ENCODE data around the gene HIPK2. TPM values are rescaled to one million over a fixed set of nuclear protein-coding genes. Genes with fewer than 3 reads are reported as not detected.

HIPK2 gene
- total and polyA plus RNA-seq, 7 donors: 2.4 to 15.7 (median 7.9) TPM

DNA sequence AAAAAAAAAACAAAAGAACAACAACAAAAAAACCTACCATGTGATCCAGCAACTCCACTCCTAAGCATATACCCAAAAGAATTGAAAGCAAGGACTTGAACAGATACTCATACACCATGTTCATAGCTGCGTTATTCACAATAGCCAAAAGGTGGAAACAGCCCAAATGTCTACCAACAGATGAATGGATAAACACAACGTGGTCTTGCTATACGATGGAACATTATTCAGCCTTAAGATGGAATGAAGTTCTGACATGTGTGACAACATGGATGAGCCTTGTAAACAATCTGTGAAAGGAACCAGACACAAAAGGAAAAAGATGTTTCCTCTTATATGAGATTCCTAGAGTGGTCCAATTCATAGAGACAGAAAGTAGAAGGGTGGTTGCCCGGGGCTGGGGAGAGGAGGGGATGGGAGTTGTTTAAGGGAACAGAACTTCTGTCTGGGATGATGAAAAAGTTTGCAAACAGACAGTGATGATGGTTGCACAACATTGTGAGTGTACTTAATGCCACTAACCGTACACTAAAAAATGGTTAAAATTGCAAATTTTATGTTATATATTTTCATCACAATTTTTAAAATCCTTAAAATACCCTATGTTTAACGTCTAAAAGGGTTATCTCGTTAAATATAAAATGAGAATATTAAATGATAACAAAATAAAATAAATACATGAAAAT lies 242.7 kb downstream of the HIPK2 start:
- 73 to 79% methylated on average over 7 of the region's 7 CpGs for WGBS, 2 donors
- H3K36me3 ChIP-seq: no peaks in the 10 kb centered on the region
- H3K27me3 ChIP-seq: no peaks in the 10 kb centered on the region
- H3K4me3 ChIP-seq: no peak overlapping the region
- intact Hi-C loops (cut with DNase I): no loop called here
- DNase-seq: no peak
- TF ChIP-seq POLR2A (IDR thresholded peaks at IDR 0.05): no peak
- H3K9me3 ChIP-seq: no peaks in the 10 kb centered on the region
- no peak overlapping the region for H3K27ac ChIP-seq
- peaks cover 0 to 6% (median 0%) of the 10 kb centered on the region in 4 donors for H3K4me1 ChIP-seq

DNA sequence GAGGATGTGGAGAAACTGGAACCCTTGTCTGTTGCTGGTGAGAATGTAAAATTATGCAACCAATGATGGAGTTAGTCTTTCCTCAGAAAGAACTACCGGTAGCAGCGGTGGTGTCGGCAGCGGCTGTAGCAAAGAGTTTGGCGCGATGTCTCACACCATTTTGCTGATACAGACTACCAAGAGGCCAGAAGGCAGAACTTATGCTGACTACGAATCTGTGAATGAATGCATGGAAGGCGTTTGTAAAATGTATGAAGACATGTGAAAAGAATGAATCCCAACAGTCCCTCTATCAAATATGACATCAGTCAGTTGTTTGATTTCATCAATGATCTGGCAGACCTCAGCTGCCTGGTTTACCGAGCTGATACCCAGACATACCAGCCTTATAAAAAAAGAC lies 243.7 kb downstream of the HIPK2 start:
- H3K27ac ChIP-seq: no peak overlapping the region
- intact Hi-C loops (cut with DNase I): no loop called here
- no peaks in the 10 kb centered on the region for H3K36me3 ChIP-seq
- no peaks in the 10 kb centered on the region for H3K9me3 ChIP-seq
- H3K4me3 ChIP-seq: no peak overlapping the region
- peaks cover 0 to 3% (median 0%) of the 10 kb centered on the region in 4 donors for H3K4me1 ChIP-seq
- WGBS, 2 donors: 88 to 91% methylated on average over 9 of the region's 9 CpGs
- no peak for DNase-seq
- TF ChIP-seq POLR2A (IDR thresholded peaks at IDR 0.05): no peak
- no peak for TF ChIP-seq EP300 (IDR thresholded peaks at IDR 0.05)
- TF ChIP-seq POLR2AphosphoS5 (IDR thresholded peaks at IDR 0.05): no peak
- TF ChIP-seq, protein P1, sequence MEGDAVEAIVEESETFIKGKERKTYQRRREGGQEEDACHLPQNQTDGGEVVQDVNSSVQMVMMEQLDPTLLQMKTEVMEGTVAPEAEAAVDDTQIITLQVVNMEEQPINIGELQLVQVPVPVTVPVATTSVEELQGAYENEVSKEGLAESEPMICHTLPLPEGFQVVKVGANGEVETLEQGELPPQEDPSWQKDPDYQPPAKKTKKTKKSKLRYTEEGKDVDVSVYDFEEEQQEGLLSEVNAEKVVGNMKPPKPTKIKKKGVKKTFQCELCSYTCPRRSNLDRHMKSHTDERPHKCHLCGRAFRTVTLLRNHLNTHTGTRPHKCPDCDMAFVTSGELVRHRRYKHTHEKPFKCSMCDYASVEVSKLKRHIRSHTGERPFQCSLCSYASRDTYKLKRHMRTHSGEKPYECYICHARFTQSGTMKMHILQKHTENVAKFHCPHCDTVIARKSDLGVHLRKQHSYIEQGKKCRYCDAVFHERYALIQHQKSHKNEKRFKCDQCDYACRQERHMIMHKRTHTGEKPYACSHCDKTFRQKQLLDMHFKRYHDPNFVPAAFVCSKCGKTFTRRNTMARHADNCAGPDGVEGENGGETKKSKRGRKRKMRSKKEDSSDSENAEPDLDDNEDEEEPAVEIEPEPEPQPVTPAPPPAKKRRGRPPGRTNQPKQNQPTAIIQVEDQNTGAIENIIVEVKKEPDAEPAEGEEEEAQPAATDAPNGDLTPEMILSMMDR (IDR thresholded peaks at IDR 0.05): no peak
- no peaks in the 10 kb centered on the region for H3K27me3 ChIP-seq

DNA sequence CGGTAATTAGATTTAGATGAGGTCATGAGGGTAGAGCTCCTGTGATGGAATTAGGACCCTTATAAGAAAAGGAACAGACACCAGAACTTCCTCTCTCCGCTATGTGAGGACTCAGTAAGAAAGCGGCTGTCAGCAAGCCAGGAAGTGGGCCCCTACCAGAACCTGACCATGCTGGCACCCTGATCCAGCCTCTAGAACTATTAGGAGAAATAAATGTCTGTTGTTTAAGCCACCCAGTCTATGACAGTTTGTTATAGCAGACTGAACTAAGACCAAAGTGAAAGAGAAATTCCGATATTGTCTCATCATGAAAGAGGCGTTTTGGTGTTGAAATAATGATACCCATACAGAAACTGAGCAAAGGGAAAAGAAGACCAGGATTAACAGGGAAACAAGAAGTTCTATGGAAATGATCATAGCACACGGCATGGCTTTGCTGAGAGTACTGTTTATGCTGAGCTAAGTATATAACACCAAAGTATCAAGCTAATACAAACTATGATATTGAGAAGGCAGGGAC lies 245.1 kb downstream of the HIPK2 start:
- Histone ChIP-seq H3K4me3 (no peak overlapping the region), H3K36me3 (no peaks in the 10 kb centered on the region), H3K9me3 (no peaks in the 10 kb centered on the region), H3K27ac (no peak overlapping the region), H3K27me3 (no peaks in the 10 kb centered on the region), H3K4me1 (no peaks in the 10 kb centered on the region)
- intact Hi-C loops (cut with DNase I): no loop called here
- no peak for TF ChIP-seq EP300 (IDR thresholded peaks at IDR 0.05)
- TF ChIP-seq, protein P1 (IDR thresholded peaks at IDR 0.05): no peak
- TF ChIP-seq POLR2A (IDR thresholded peaks at IDR 0.05): no peak
- no peak for TF ChIP-seq POLR2AphosphoS5 (IDR thresholded peaks at IDR 0.05)
- WGBS, 2 donors: 85 to 88% methylated on average over 6 of the region's 6 CpGs
- no peak for DNase-seq

DNA sequence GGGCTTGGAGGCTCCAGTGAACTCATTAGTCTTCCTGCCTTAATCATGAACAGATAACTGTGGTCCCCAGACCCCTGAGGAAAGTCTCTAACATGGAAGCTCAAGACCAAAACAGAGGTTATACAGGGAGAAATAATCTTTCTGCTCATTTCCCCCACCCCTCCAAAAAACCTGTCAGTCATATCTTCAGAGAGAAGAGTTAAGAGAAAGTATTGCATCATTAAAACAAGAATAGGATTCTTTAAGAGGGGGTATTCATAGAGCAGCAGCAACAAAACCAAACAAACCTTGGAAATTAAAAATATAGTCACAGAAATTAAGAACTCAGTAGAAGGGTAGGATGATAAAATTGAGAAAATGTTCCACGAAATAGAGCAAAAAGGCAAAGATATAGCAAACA lies 246.7 kb downstream of the HIPK2 start:
- Histone ChIP-seq H3K9me3 (no peaks in the 10 kb centered on the region), H3K4me1 (no peaks in the 10 kb centered on the region), H3K36me3 (no peaks in the 10 kb centered on the region), H3K27me3 (no peaks in the 10 kb centered on the region), H3K27ac (no peak overlapping the region), H3K4me3 (no peak overlapping the region)
- intact Hi-C loops (cut with DNase I): no loop called here
- WGBS, 2 donors: 86 to 88% methylated on average over 1 of the region's 1 CpG
- TF ChIP-seq EP300 (IDR thresholded peaks at IDR 0.05): no peak
- no peak for TF ChIP-seq POLR2AphosphoS5 (IDR thresholded peaks at IDR 0.05)
- TF ChIP-seq POLR2A (IDR thresholded peaks at IDR 0.05): no peak
- TF ChIP-seq, protein P1 (IDR thresholded peaks at IDR 0.05): no peak
- DNase-seq: no peak

DNA sequence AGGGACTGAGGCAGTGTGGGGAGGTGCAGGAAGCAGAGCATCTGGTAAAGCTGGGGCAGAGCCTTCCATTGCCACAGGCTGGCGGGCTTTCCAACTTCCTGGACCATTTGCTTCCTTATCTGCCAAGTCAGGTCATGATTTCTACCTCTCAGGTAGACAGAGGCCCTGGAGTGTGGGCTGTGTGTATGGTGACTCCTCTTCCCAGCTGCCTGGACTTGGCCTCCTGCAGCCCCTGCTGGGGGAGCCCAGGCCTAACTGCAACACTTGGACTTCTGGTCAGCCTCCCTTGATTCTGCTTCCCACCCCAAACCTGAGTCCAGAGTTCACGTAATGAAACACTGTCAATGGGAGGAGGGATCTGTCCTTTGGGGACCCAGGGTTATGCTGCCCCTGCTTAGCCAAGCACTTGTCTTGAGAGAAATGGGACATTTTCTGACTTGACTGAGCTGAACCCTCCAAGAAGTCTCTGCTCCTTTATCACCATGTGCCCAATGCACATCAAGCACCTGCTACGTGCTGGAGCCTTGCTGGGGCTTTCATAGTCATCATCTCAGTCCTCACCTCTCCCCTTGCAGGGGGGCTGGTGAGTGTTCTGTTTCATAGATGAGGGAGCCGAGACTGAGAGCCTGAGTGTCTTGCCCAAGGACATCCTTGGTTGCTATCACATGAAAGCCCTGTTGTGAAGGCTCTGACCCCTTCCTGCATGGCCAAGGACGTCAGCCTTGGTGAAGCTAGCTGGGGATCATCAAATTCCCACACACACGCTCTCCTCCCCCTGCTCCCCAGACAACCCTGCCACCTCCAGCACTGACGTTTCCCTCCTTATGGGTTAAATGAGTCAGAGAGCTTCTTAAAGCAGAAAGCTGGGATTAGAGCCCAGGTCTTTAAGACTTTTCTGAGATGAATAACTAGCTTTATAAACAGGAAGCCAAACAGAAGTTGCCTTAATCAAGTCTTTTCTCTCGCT lies 250.9 kb downstream of the HIPK2 start:
- 72 to 80% methylated on average over 8 of the region's 8 CpGs for WGBS, 2 donors
- peaks cover 0 to 12% (median 2%) of the 10 kb centered on the region in 4 donors for H3K4me1 ChIP-seq
- no peak for DNase-seq
- TF ChIP-seq POLR2AphosphoS5 (IDR thresholded peaks at IDR 0.05) (no peak), POLR2A (IDR thresholded peaks at IDR 0.05) (no peak), EP300 (IDR thresholded peaks at IDR 0.05) (no peak)
- TF ChIP-seq, protein P1 (IDR thresholded peaks at IDR 0.05): no peak
- peaks cover 6 to 31% (median 15%) of the 10 kb centered on the region in 3 donors for H3K27me3 ChIP-seq
- intact Hi-C loops (cut with DNase I): no loop called here
- H3K4me3 ChIP-seq: no peak overlapping the region
- H3K36me3 ChIP-seq: no peaks in the 10 kb centered on the region
- H3K27ac ChIP-seq: no peak overlapping the region
- no peaks in the 10 kb centered on the region for H3K9me3 ChIP-seq
